HepG2 (cell line): ENCODE data around the gene AP4M1. TPM values are rescaled to one million over a fixed set of nuclear protein-coding genes. Genes with fewer than 3 reads are reported as not detected.

Experiments
- ATAC-seq: fragments of 200-7000 bp; cut with Tn5 transposase; 3 replicates; pipeline ENCODE4 v1.9.1; 2020; ENCODE audit warnings: mild to moderate bottlenecking, moderate library complexity
- BruUV-seq: library from RNA; stranded (reverse); fragments of 400-500 nt; replicated peaks from 2 replicates; lab custom pipeline; 2021; lab: Mats Ljungman, UMichigan
- CTCF ChIA-PET: fragments of 300-600 bp; formaldehyde crosslinking; extraction: SDS; loops from one replicate; lab custom pipeline; 2021; ENCODE audit warnings: low total read pairs, inconsistent platforms, low intra/inter-chr PET ratio; lab: Yijun Ruan, JAX
- POLR2A ChIA-PET: fragments of 350-600 bp; sonication (Branson Sonifier 250); formaldehyde crosslinking; loops from one replicate; lab custom pipeline; 2020; ENCODE audit warnings: antibody characterized with exemption, inconsistent platforms; lab: Yijun Ruan, JAX
- DNase-seq: peaks from one replicate; pipeline ENCODE4 v3.0.0-alpha.2; 2015; ENCODE audit warnings: low spot score
- FAIRE-seq: peaks from 3 replicates; lab custom pipeline; 2011; peaks lifted over from hg19 to GRCh38; lab: Jason Lieb, UNC
- H2AFZ ChIP-seq: one replicate; pipeline ENCODE4 v1.6.1; 2011; ENCODE audit warnings: low read length, inconsistent platforms
- H3K27ac ChIP-seq: fragments of 300-600 bp; 3 replicates; pipeline ENCODE4 v1.8.0; 2011; ENCODE audit warnings: mixed run types, mild to moderate bottlenecking, mixed read lengths, low read length, inconsistent platforms; ENCODE audit not compliant: insufficient read depth; ENCODE audit errors: extremely low read length
- H3K27me3 ChIP-seq, 2 experiments: fragments of 200-600 bp in 1 of 2; 2 replicates in 1 of 2; 3 replicates in 1 of 2; pipeline versions ENCODE4 v1.6.0 to v1.8.0; 2011; ENCODE audit warnings: low read length in 2 of 2, mild to moderate bottlenecking in 2 of 2, moderate library complexity in 2 of 2, inconsistent platforms in 1 of 2; ENCODE audit not compliant: insufficient read depth in 2 of 2, control insufficient read depth in 1 of 2
- H3K36me3 ChIP-seq, 2 experiments: fragments of 200-600 bp in 1 of 2; replicated peaks in 1 of 2; 2 replicates in 1 of 2; 3 replicates in 1 of 2; pipeline versions ENCODE4 v1.5.1 to v1.8.0; 2011; ENCODE audit warnings: low read length in 2 of 2, inconsistent platforms in 1 of 2; ENCODE audit not compliant: insufficient read depth in 2 of 2, control insufficient read depth in 1 of 2
- H3K4me1 ChIP-seq: 2 replicates; pipeline ENCODE4 v1.5.1; 2012; ENCODE audit warnings: low read length, inconsistent platforms; ENCODE audit not compliant: insufficient read depth
- H3K4me2 ChIP-seq: 2 replicates; pipeline ENCODE4 v1.6.0; 2011; ENCODE audit warnings: low read depth, low read length, inconsistent platforms
- H3K4me3 ChIP-seq, 3 experiments: fragments of 200-600 bp in 1 of 3; sonication (generic), shearing (Covaris generic) in 1 of 3; replicated peaks in 1 of 3; 2 replicates each; pipeline ENCODE4 v1.5.1; 2011 to 2016; ENCODE audit warnings: low read length in 3 of 3, inconsistent platforms in 2 of 3, low read depth in 2 of 3, mild to moderate bottlenecking in 2 of 3, control low read depth in 1 of 3, mixed read lengths in 1 of 3; ENCODE audit not compliant: insufficient read depth in 1 of 3
- H3K79me2 ChIP-seq: one replicate; pipeline ENCODE4 v1.6.1; 2011; ENCODE audit warnings: low read length, inconsistent platforms; ENCODE audit not compliant: insufficient read depth
- H3K9ac ChIP-seq: 2 replicates; pipeline ENCODE4 v1.6.0; 2011; ENCODE audit warnings: mild to moderate bottlenecking, low read depth, low read length, inconsistent platforms; ENCODE audit not compliant: insufficient read depth
- H3K9me3 ChIP-seq: 2 replicates; pipeline ENCODE4 v1.5.1; 2012; ENCODE audit warnings: mild to moderate bottlenecking, low read length
- H4K20me1 ChIP-seq: 2 replicates; pipeline ENCODE4 v1.6.0; 2011; ENCODE audit warnings: inconsistent platforms, mild to moderate bottlenecking, low read length, moderate library complexity; ENCODE audit not compliant: insufficient read depth
- CTCF ChIP-seq: sonication (generic); formaldehyde crosslinking; IDR thresholded peaks from 2 replicates; pipeline ENCODE4 v1.5.0; 2020; ENCODE audit warnings: mild to moderate bottlenecking, missing genetic modification reagents, moderate library complexity
- HNRNPUL1 ChIP-seq: fragments of 200-400 bp; formaldehyde crosslinking; IDR thresholded peaks from 2 replicates; pipeline ENCODE4 v1.6.1; 2017; ENCODE audit warnings: low read depth, mild to moderate bottlenecking, low read length, moderate library complexity
- SAP130 ChIP-seq: IDR thresholded peaks from 2 replicates; pipeline ENCODE4 v1.6.1; 2016; ENCODE audit warnings: low read depth
- SIX1 ChIP-seq: sonication (generic); formaldehyde crosslinking; IDR thresholded peaks from 2 replicates; pipeline ENCODE4 v1.4.0; 2020; ENCODE audit warnings: missing genetic modification reagents, borderline replicate concordance
- SIX4 ChIP-seq: sonication (generic); formaldehyde crosslinking; IDR thresholded peaks from 2 replicates; pipeline ENCODE4 v1.4.0; 2020; ENCODE audit warnings: missing genetic modification reagents
- TEAD3 ChIP-seq: optimal IDR thresholded peaks from 2 replicates; pipeline ENCODE3; 2016; ENCODE audit warnings: borderline replicate concordance
- TERF1 ChIP-seq: sonication (generic); formaldehyde crosslinking; IDR thresholded peaks from 2 replicates; pipeline ENCODE4 v1.8.0; 2022; ENCODE audit warnings: mild to moderate bottlenecking, missing genetic modification reagents, moderate library complexity
- TFDP1 ChIP-seq: IDR thresholded peaks from 2 replicates; pipeline ENCODE4 v1.6.1; 2016; ENCODE audit warnings: missing compliant biosample characterization, missing genetic modification reagents, borderline replicate concordance
- XRCC5 ChIP-seq: fragments of 200-400 bp; formaldehyde crosslinking; optimal IDR thresholded peaks from 2 replicates; pipeline ENCODE3; 2017; ENCODE audit warnings: mild to moderate bottlenecking, low read length
- ZFP36L1 ChIP-seq: sonication (generic); formaldehyde crosslinking; IDR thresholded peaks from 2 replicates; pipeline ENCODE4 v1.8.0; 2022; ENCODE audit warnings: mild to moderate bottlenecking, missing genetic modification reagents, moderate library complexity
- ZNF143 ChIP-seq: sonication (generic); formaldehyde crosslinking; IDR thresholded peaks from 2 replicates; pipeline ENCODE4 v1.4.0; 2020; ENCODE audit warnings: missing genetic modification reagents
- ZNF446 ChIP-seq: sonication (generic); formaldehyde crosslinking; IDR thresholded peaks from 2 replicates; pipeline ENCODE4 v1.5.0; 2020; ENCODE audit warnings: mild to moderate bottlenecking, missing genetic modification reagents
- ZNF614 ChIP-seq: IDR thresholded peaks from 2 replicates; pipeline ENCODE4 v1.6.1; 2018; ENCODE audit warnings: missing biosample characterization, missing genetic modification reagents, inconsistent platforms, borderline replicate concordance
- ZNF652 ChIP-seq: IDR thresholded peaks from 2 replicates; pipeline ENCODE4 v1.6.1; 2016; ENCODE audit warnings: low read depth, borderline replicate concordance
- WGBS: methylation state at CpG from one replicate; pipeline ENCODE4 v1.1.6; 2017; ENCODE audit warnings: low lambda C conversion rate; 5-methylcytosine and 5-hydroxymethylcytosine counted together
- in situ Hi-C: cut with HindIII; loops from 2 replicates; pipeline ENCODE4 v1.10.0; 2017; ENCODE audit warnings: low pct_unique_long_range_greater_than_20kb; ENCODE audit not compliant: extremely low pct_ligation_motif_present
- intact Hi-C: fragments of 100-400 bp; cut with micrococcal nuclease; formaldehyde crosslinking; loops from one replicate; pipeline ENCODE4 v1.10.0; 2022; ENCODE audit not compliant: unreplicated experiment
- polyA plus RNA-seq, 8 experiments: library from polyadenylated mRNA; depleted of rRNA in 3 of 8; stranded (reverse) in 7 of 8; unstranded in 1 of 8; fragments of >200 nt; fragmentation: Illumina TruSeq in 4 of 8; extraction: Trizol in 4 of 8; gene quantifications; 2 replicates each; pipeline versions ENCODE4 v1.2.1 to v1.2.3, GENCODE V29; 2011 to 2016; ENCODE audit warnings: low read depth in 4 of 8, missing spikeins in 1 of 8, mixed read lengths in 1 of 8; ENCODE audit not compliant: insufficient read depth in 1 of 8
- total RNA-seq, 5 experiments: library from RNA; depleted of rRNA; stranded (reverse); fragments of >200 nt; fragmentation: Illumina TruSeq; extraction: Trizol; gene quantifications; 2 replicates each; pipeline ENCODE4 v1.2.3, GENCODE V29; 2016; ENCODE audit warnings: low read depth in 1 of 5

Gene AP4M1
- total and polyA plus RNA-seq, 2 of the 13 experiments (the other 11 are each of a cell fraction or from before 2014, with no cell fraction given): 6.3 to 9.7 TPM

- no peak for DNase-seq
- Histone ChIP-seq H3K27ac (no peak overlapping the region), H3K36me3 (no peaks in the 10 kb centered on the region), H3K4me1 (peaks cover 31% of the 10 kb centered on the region), H3K4me3 (no peak overlapping the region), H3K9ac (no peak overlapping the region), H3K79me2 (no peaks in the 10 kb centered on the region), H3K27me3 (no peaks in the 10 kb centered on the region), H2AFZ (no peak overlapping the region), H4K20me1 (no peaks in the 10 kb centered on the region), H3K4me2 (no peak overlapping the region; the same call in 1 of the 2 replicates), H3K9me3 (no peaks in the 10 kb centered on the region)
- ChIA-PET POLR2A (interaction anchor here (1.0 to 1.7 kb wide), 3 partner anchors 17 to 85 kb away, joined by 3 to 6 read pairs (median 4); partner anchors contain the start of genes AP4M1 and LAMTOR4), CTCF (interaction anchor here (1.1 to 1.9 kb wide), 3 partner anchors 9 to 85 kb away, joined by 3 to 17 read pairs (median 3); no protein-coding TSS in a partner anchor)
- no peak for ATAC-seq
- BruUV-seq: no TSS peak
- intact Hi-C loops: loop anchor here (2.0 kb wide), 1 partner anchor 85 kb away; no protein-coding TSS in a partner anchor
- no peak for TF ChIP-seq SAP130 (CRISPR knock-in tag)
- WGBS: 55% methylated on average over 7 of the region's 7 CpGs
- in situ Hi-C loops: loop anchor here (5.0 kb wide), 1 partner anchor 80 kb away; no protein-coding TSS in a partner anchor
- FAIRE-seq: no peak
Measured at GRCh38 chr7:100132126-100132525, 30.7 kb downstream of the AP4M1 start.

- Histone ChIP-seq H3K4me2 (peak overlapping the region; percentile 57), H3K4me3 (no peak overlapping the region), H3K36me3 (no peaks in the 10 kb centered on the region), H3K79me2 (no peaks in the 10 kb centered on the region), H3K9ac (peak overlapping the region; percentile 27; the same call in 1 of the 2 replicates), H3K4me1 (peaks cover 31% of the 10 kb centered on the region), H3K27me3 (no peaks in the 10 kb centered on the region), H3K9me3 (no peaks in the 10 kb centered on the region), H4K20me1 (no peaks in the 10 kb centered on the region), H3K27ac (no peak overlapping the region), H2AFZ (peak overlapping the region; percentile 56)
- intact Hi-C loops: loop anchor here (2.0 kb wide), 1 partner anchor 84 kb away; no protein-coding TSS in a partner anchor
- ATAC-seq: peak; percentile 83
- peak; percentile 57 for DNase-seq
- ChIA-PET CTCF (interaction anchor here (0.9 to 1.9 kb wide), 4 partner anchors 10 to 213 kb away, joined by 3 to 17 read pairs (median 4); no protein-coding TSS in a partner anchor), POLR2A (interaction anchor here (1.0 to 1.7 kb wide), 3 partner anchors 16 to 84 kb away, joined by 3 to 6 read pairs (median 4); partner anchors contain the start of genes AP4M1 and LAMTOR4)
- peak; percentile 95 for FAIRE-seq
- in situ Hi-C loops: loop anchor here (5.0 kb wide), 1 partner anchor 80 kb away; no protein-coding TSS in a partner anchor
- 6% methylated on average over 3 of the region's 3 CpGs for WGBS
- no TSS peak for BruUV-seq
- TF ChIP-seq ZNF614 (CRISPR knock-in tag): 0 out of 2 replicates have a peak, but pooled peaks have one; percentile 14
- TF ChIP-seq TEAD3: peak; percentile 40
- no peak for TF ChIP-seq HNRNPUL1
- no peak for TF ChIP-seq TERF1
- no peak for TF ChIP-seq ZNF446 (CRISPR knock-in tag)
- no peak for TF ChIP-seq SIX1
- no peak for TF ChIP-seq ZNF652 (CRISPR knock-in tag)
- TF ChIP-seq TFDP1: no peak
- TF ChIP-seq ZFP36L1 (CRISPR knock-in tag): 0 out of 2 replicates have a peak, but pooled peaks have one; percentile 13
- TF ChIP-seq ZNF143 (CRISPR knock-in tag): no peak
- peak; percentile 94 for TF ChIP-seq CTCF (CRISPR knock-in tag)
- peak; percentile 49 for TF ChIP-seq XRCC5
- TF ChIP-seq SIX4: no peak
Measured at GRCh38 chr7:100132697-100133151, 31.3 kb downstream of the AP4M1 start.
